Measurements from ENCODE around the gene IGSF9B. TPM values are rescaled to one million over a fixed set of nuclear protein-coding genes. Genes with fewer than 3 reads are reported as not detected.

The IGSF9B gene
- total RNA-seq, 2 donors from 2014 or later = 10.2 to 35.3 TPM

- no peak for DNase-seq (ENCODE audit: low spot score)
- Histone ChIP-seq H3K9me3 (no peaks in the 10 kb centered on the region), H3K4me3 (no peak overlapping the region), H3K27me3 (replicated peaks; ENCODE audit: insufficient read depth) (no peaks in the 10 kb centered on the region), H3K27ac (no peak overlapping the region), H3K4me1 (replicated peaks) (no peaks in the 10 kb centered on the region), H3K36me3 (no peaks in the 10 kb centered on the region)
- TF ChIP-seq POLR2AphosphoS5 (IDR thresholded peaks at IDR 0.05) (no peak), CTCF (IDR thresholded peaks at IDR 0.05) (no peak), POLR2A (IDR thresholded peaks at IDR 0.05) (no peak)
- 86% methylated on average over 6 of the region's 6 CpGs for WGBS
- intact Hi-C loops (cut with DNase I) = no loop called here
Measured at GRCh38 chr11:134001596-134001995, 44.8 kb upstream of the IGSF9B start.

GRCh38 chr11:134001088-134001487 is 44.3 kb upstream of the IGSF9B start:
- WGBS = 62% methylated on average over 6 of the region's 6 CpGs
- intact Hi-C loops (cut with DNase I) = no loop called here

GRCh38 chr11:133999355-133999754 is 42.6 kb upstream of the IGSF9B start:
- no peak for TF ChIP-seq CTCF (IDR thresholded peaks at IDR 0.05)
- TF ChIP-seq POLR2AphosphoS5 (IDR thresholded peaks at IDR 0.05) = no peak
- TF ChIP-seq POLR2A (IDR thresholded peaks at IDR 0.05) = no peak
- Histone ChIP-seq H3K27ac (no peak overlapping the region), H3K36me3 (no peaks in the 10 kb centered on the region), H3K27me3 (replicated peaks; ENCODE audit: insufficient read depth) (no peaks in the 10 kb centered on the region), H3K4me1 (replicated peaks) (no peaks in the 10 kb centered on the region), H3K4me3 (no peak overlapping the region), H3K9me3 (no peaks in the 10 kb centered on the region)
- no peak for DNase-seq (ENCODE audit: low spot score)
- WGBS = 73% methylated on average over 9 of the region's 11 CpGs
- intact Hi-C loops (cut with DNase I) = no loop called here

More at GRCh38 chr11:134001088-134001487, 44.3 kb upstream of the IGSF9B start:
- H3K27ac ChIP-seq = no peak overlapping the region
- H3K9me3 ChIP-seq = no peaks in the 10 kb centered on the region
- TF ChIP-seq POLR2AphosphoS5 (IDR thresholded peaks at IDR 0.05) = no peak
- no peaks in the 10 kb centered on the region for H3K27me3 ChIP-seq (replicated peaks; ENCODE audit: insufficient read depth)
- no peak for DNase-seq (ENCODE audit: low spot score)
- H3K4me1 ChIP-seq (replicated peaks) = no peaks in the 10 kb centered on the region
- H3K36me3 ChIP-seq = no peaks in the 10 kb centered on the region
- no peak overlapping the region for H3K4me3 ChIP-seq

- Histone ChIP-seq H3K9me3 (no peaks in the 10 kb centered on the region), H3K36me3 (no peaks in the 10 kb centered on the region), H3K27me3 (replicated peaks; ENCODE audit: insufficient read depth) (no peaks in the 10 kb centered on the region), H3K4me1 (replicated peaks) (no peaks in the 10 kb centered on the region), H3K27ac (no peak overlapping the region), H3K4me3 (no peak overlapping the region)
- 81% methylated on average over 5 of the region's 5 CpGs for WGBS
- TF ChIP-seq POLR2AphosphoS5 (IDR thresholded peaks at IDR 0.05) (no peak), POLR2A (IDR thresholded peaks at IDR 0.05) (no peak), CTCF (IDR thresholded peaks at IDR 0.05) (no peak)
- no peak for DNase-seq (ENCODE audit: low spot score)
- intact Hi-C loops (cut with DNase I) = no loop called here
Measured at GRCh38 chr11:133997554-133997953, 40.8 kb upstream of the IGSF9B start.

- no peak for TF ChIP-seq CTCF (IDR thresholded peaks at IDR 0.05)
- no peak for TF ChIP-seq POLR2A (IDR thresholded peaks at IDR 0.05)
- no peak for TF ChIP-seq POLR2AphosphoS5 (IDR thresholded peaks at IDR 0.05)
- no peak overlapping the region for H3K4me3 ChIP-seq
- no peak overlapping the region for H3K27ac ChIP-seq
- no peaks in the 10 kb centered on the region for H3K9me3 ChIP-seq
- H3K36me3 ChIP-seq = no peaks in the 10 kb centered on the region
- no peaks in the 10 kb centered on the region for H3K4me1 ChIP-seq (replicated peaks)
- DNase-seq (ENCODE audit: low spot score) = no peak
- intact Hi-C loops (cut with DNase I) = no loop called here
- WGBS = 87% methylated on average over 10 of the region's 10 CpGs
- no peaks in the 10 kb centered on the region for H3K27me3 ChIP-seq (replicated peaks; ENCODE audit: insufficient read depth)
Measured at GRCh38 chr11:133996671-133997070, 39.9 kb upstream of the IGSF9B start.

Measured in prostate gland (tissue), 2 donors.